ENCODE data around the gene C12orf75.

The C12orf75 gene

GRCh38 chr12:105363890-105364289 lies 33.4 kb downstream of the C12orf75 start:
- DNase-seq (ENCODE audit: low read depth), result no peak
- TF ChIP-seq CTCF (IDR thresholded peaks at IDR 0.05; ENCODE audit: control insufficient read depth, extremely low read depth, insufficient read depth), result no peak
- H3K4me3 ChIP-seq (ENCODE audit: low read depth, low read length), result no peak overlapping the region

- no peak for TF ChIP-seq CTCF (IDR thresholded peaks at IDR 0.05; ENCODE audit: control insufficient read depth, extremely low read depth, insufficient read depth)
- no peak overlapping the region for H3K4me3 ChIP-seq (ENCODE audit: low read depth, low read length)
- no peak for DNase-seq (ENCODE audit: low read depth)
Observed at GRCh38 chr12:105365231-105365630, 34.7 kb downstream of the C12orf75 start.

DNA sequence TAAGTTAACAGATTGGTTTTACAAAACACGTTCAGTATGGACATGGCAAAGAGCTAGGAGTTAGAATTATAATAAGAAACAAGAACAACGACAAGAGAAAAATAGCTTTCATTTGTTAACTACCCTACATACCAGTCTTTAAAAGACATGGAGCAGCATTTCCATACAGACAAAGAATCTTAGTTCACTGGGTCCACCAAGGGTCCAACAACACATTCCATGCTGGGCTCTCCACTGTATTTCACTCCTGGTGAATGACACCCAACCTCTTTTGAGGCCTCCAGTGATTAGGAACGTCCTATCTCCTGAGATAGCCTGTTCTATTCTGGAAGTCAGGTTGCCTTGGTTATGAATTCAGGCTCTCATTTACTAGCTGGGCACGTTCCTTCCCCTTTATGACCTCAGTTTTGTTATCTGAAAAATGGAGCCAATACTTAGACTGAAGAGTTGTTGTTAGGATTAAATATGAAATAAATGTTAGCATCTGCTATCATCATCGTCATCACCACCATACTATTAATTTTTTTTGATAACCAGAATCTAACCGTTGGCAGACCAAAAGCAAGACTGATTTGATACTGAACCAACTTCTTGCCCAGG lies 37.7 kb downstream of the C12orf75 start:
- DNase-seq (ENCODE audit: low read depth), result no peak
- H3K4me3 ChIP-seq (ENCODE audit: low read depth, low read length), result no peak overlapping the region
- no peak for TF ChIP-seq CTCF (IDR thresholded peaks at IDR 0.05; ENCODE audit: control insufficient read depth, extremely low read depth, insufficient read depth)

- no peak for DNase-seq (ENCODE audit: low read depth)
- TF ChIP-seq CTCF (IDR thresholded peaks at IDR 0.05; ENCODE audit: control insufficient read depth, extremely low read depth, insufficient read depth), result no peak
Observed at GRCh38 chr12:105369014-105369413, 38.5 kb downstream of the C12orf75 start.

DNA sequence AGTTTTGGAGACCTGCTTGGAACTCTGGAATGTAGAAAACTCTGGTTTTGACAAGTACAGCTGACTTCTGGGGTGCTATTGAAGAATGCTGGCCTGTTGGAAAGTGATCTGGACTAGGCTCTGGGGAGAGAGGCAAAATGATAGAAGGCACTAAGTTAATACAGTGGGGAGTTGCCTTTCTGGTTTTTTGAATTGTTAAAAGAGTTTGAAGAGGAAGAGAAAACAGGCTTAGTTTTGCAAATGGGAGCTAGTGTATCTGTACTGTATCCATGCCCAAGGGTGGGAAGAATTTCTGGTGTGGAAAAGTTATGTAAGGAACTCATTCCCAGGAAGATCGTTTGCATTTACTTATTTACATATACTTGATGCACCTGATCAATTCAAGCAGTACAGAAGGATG lies 43.8 kb downstream of the C12orf75 start:
- H3K4me3 ChIP-seq (ENCODE audit: low read depth, low read length), result no peak overlapping the region
- DNase-seq (ENCODE audit: low read depth), result no peak
- no peak for TF ChIP-seq CTCF (IDR thresholded peaks at IDR 0.05; ENCODE audit: control insufficient read depth, extremely low read depth, insufficient read depth)

More at GRCh38 chr12:105369014-105369413, 38.5 kb downstream of the C12orf75 start:
- no peak overlapping the region for H3K4me3 ChIP-seq (ENCODE audit: low read depth, low read length)

GRCh38 chr12:105377077-105377476 lies 46.6 kb downstream of the C12orf75 start:
- DNase-seq (ENCODE audit: low read depth), result no peak
- TF ChIP-seq CTCF (IDR thresholded peaks at IDR 0.05; ENCODE audit: control insufficient read depth, extremely low read depth, insufficient read depth), result no peak

DNA sequence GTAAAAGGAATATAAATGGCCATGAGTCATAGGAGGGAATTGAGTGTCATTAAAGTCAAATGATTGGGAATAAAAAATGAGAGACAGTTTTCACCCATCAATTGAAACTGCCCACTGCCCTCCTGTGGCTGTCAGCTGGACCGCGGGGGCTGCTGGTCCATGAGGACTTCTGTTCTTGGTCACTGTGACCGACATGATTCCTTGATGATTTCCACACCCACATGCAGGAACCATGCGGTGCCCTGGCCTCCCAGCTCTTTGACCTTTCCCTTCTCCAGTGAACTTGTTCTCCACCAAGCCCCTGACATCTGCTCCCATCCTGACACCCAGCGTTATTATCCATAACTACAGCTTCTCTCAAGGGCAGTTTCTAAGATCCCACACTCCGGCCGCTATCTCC lies 48.4 kb downstream of the C12orf75 start:
- peak; percentile 48 for TF ChIP-seq CTCF (IDR thresholded peaks at IDR 0.05; ENCODE audit: control insufficient read depth, extremely low read depth, insufficient read depth)
- no peak for DNase-seq (ENCODE audit: low read depth)
- no peak overlapping the region for H3K4me3 ChIP-seq (ENCODE audit: low read depth, low read length)

More at GRCh38 chr12:105377077-105377476, 46.6 kb downstream of the C12orf75 start:
- H3K4me3 ChIP-seq (ENCODE audit: low read depth, low read length), result no peak overlapping the region
